SU-DHL-6 (cell line): ENCODE data around the gene MLLT10.
A peak's percentile ranks its signal among the peaks of the same experiment; 100 is the strongest.

Experiments used
- H2AFZ ChIP-seq: fragments of 200-600 bp; sonication (generic); 2 replicates; pipeline ENCODE4 v1.6.1; 2014; ENCODE audit warnings: low read depth, mild to moderate bottlenecking, moderate library complexity, mixed read lengths, antibody characterized with exemption, low read length; ENCODE audit not compliant: severe bottlenecking
- H3F3A ChIP-seq: fragments of 200-600 bp; shearing (Covaris generic); 2 replicates; pipeline ENCODE4 v1.6.0; 2016; ENCODE audit warnings: antibody characterized with exemption, mild to moderate bottlenecking; ENCODE audit not compliant: insufficient read depth
- H3K27ac ChIP-seq: fragments of 200-600 bp; sonication (generic); 2 replicates; pipeline ENCODE4 v1.5.1; 2016; ENCODE audit warnings: low read depth, mild to moderate bottlenecking, low read length, moderate library complexity, mixed read lengths
- H3K27me3 ChIP-seq: fragments of 200-600 bp; sonication (generic), shearing (Covaris generic); 2 replicates; pipeline ENCODE4 v1.6.0; 2014; ENCODE audit warnings: mild to moderate bottlenecking, low read length
- H3K36me3 ChIP-seq: fragments of 200-600 bp; sonication (generic); 2 replicates; pipeline ENCODE4 v1.6.1; 2014; ENCODE audit warnings: mild to moderate bottlenecking, low read length, mixed read lengths
- H3K4me2 ChIP-seq: fragments of 300-600, 200-600 bp; shearing (Covaris generic), sonication (generic); 2 replicates; pipeline ENCODE4 v1.6.0; 2014; ENCODE audit warnings: low read length, low read depth, mild to moderate bottlenecking; ENCODE audit not compliant: poor library complexity, severe bottlenecking
- H3K4me3 ChIP-seq: fragments of 200-600 bp; sonication (generic); 2 replicates; pipeline ENCODE4 v1.5.1; 2014; ENCODE audit warnings: antibody characterized with exemption, low read length, mild to moderate bottlenecking, mixed read lengths; ENCODE audit not compliant: insufficient read depth, poor library complexity, severe bottlenecking
- H3K79me2 ChIP-seq: fragments of 200-600 bp; sonication (generic); 2 replicates; pipeline ENCODE4 v1.6.1; 2014; ENCODE audit warnings: mild to moderate bottlenecking, low read length, moderate library complexity; ENCODE audit not compliant: insufficient read depth
- H3K9ac ChIP-seq: fragments of 200-600 bp; sonication (generic); 2 replicates; pipeline ENCODE4 v1.7.0; 2014; ENCODE audit warnings: mild to moderate bottlenecking, low read length
- H3K9me2 ChIP-seq: fragments of 200-600 bp; sonication (generic); replicated peaks from 2 replicates; pipeline ENCODE4 v1.6.1; 2014; ENCODE audit warnings: low read length; ENCODE audit not compliant: insufficient read depth
- H3K9me3 ChIP-seq: fragments of 200-600 bp; sonication (generic); 2 replicates; pipeline ENCODE4 v1.6.1; 2014; ENCODE audit warnings: low read length, mixed read lengths; ENCODE audit not compliant: insufficient read depth
- H4K20me1 ChIP-seq: fragments of 200-600 bp; sonication (generic); 2 replicates; pipeline ENCODE4 v1.6.1; 2014; ENCODE audit warnings: low read depth, mild to moderate bottlenecking, antibody characterized with exemption, low read length, moderate library complexity, mixed read lengths
- CTCF ChIP-seq: fragments of 200-600 bp; sonication (generic); IDR thresholded peaks from one replicate; pipeline ENCODE4 v1.5.1; 2017; ENCODE audit warnings: antibody characterized with exemption, mild to moderate bottlenecking, low read length, moderate library complexity; ENCODE audit not compliant: insufficient read depth, poor library complexity, severe bottlenecking
- EZH2phosphoT487 ChIP-seq: fragments of 200-600 bp; sonication (generic), shearing (Covaris generic); conservative IDR thresholded peaks from 2 replicates; pipeline ENCODE4 v1.6.1; 2018; ENCODE audit warnings: mild to moderate bottlenecking, antibody characterized with exemption, low read length, moderate library complexity, mixed read lengths

MLLT10 gene

GRCh38 chr10:21526188-21526859, 7.7 kb upstream of the MLLT10 start:
- Histone ChIP-seq H3K79me2 (no peaks in the 10 kb centered on the region), H3K9ac (peak overlapping the region; percentile 51), H2AFZ (peak overlapping the region; percentile 99), H3K9me3 (no peaks in the 10 kb centered on the region), H4K20me1 (no peaks in the 10 kb centered on the region), H3K36me3 (no peaks in the 10 kb centered on the region), H3K4me2 (peak overlapping the region; percentile 96), H3K27ac (no peak overlapping the region), H3K4me3 (peak overlapping the region; percentile 52), H3F3A (peaks cover 58% of the 10 kb centered on the region), H3K9me2 (no peaks in the 10 kb centered on the region), H3K27me3 (no peaks in the 10 kb centered on the region)
- TF ChIP-seq EZH2phosphoT487, result no peak
- TF ChIP-seq CTCF, result no peak

- Histone ChIP-seq H3K4me2 (peak overlapping the region; percentile 96), H3K27ac (no peak overlapping the region), H3K79me2 (no peaks in the 10 kb centered on the region), H3K36me3 (no peaks in the 10 kb centered on the region), H3K9ac (peak overlapping the region; percentile 51), H3K9me2 (no peaks in the 10 kb centered on the region), H2AFZ (peak overlapping the region; percentile 99), H3K4me3 (peak overlapping the region; percentile 52), H3F3A (peaks cover 55% of the 10 kb centered on the region), H4K20me1 (no peaks in the 10 kb centered on the region), H3K27me3 (no peaks in the 10 kb centered on the region), H3K9me3 (no peaks in the 10 kb centered on the region)
- TF ChIP-seq EZH2phosphoT487 (no peak), CTCF (no peak)
Measured at GRCh38 chr10:21526860-21527597, 7.0 kb upstream of the MLLT10 start.

GRCh38 chr10:21527598-21528235, 6.3 kb upstream of the MLLT10 start:
- peaks cover 62% of the 10 kb centered on the region for H3F3A ChIP-seq
- no peaks in the 10 kb centered on the region for H3K9me3 ChIP-seq
- H3K4me2 ChIP-seq, result peak overlapping the region; percentile 96
- H3K4me3 ChIP-seq, result peak overlapping the region; percentile 52
- H2AFZ ChIP-seq, result peak overlapping the region; percentile 99
- H3K79me2 ChIP-seq, result no peaks in the 10 kb centered on the region
- TF ChIP-seq CTCF (no peak), EZH2phosphoT487 (no peak)
- no peaks in the 10 kb centered on the region for H3K27me3 ChIP-seq
- H4K20me1 ChIP-seq, result no peaks in the 10 kb centered on the region
- no peak overlapping the region for H3K27ac ChIP-seq
- peak overlapping the region; percentile 51 for H3K9ac ChIP-seq
- H3K36me3 ChIP-seq, result no peaks in the 10 kb centered on the region
- no peaks in the 10 kb centered on the region for H3K9me2 ChIP-seq
